ENCODE measurements around the gene IRF7.
A peak's percentile ranks its signal among the peaks of the same experiment; 100 is the strongest.

The IRF7 gene

GRCh38 chr11:620935-621814, 5.4 kb upstream of the IRF7 start:
- peaks cover 2% of the 10 kb centered on the region for H3K27me3 Mint-ChIP-seq (ENCODE audit: low read depth)
- no peak overlapping the region for H3K4me3 Mint-ChIP-seq
- H3K27ac Mint-ChIP-seq, result no peak overlapping the region
- H3K36me3 Mint-ChIP-seq (ENCODE audit: low read depth), result no peaks in the 10 kb centered on the region
- no peaks in the 10 kb centered on the region for H3K9me3 Mint-ChIP-seq
- no peak for DNase-seq (ENCODE audit: low spot score)
- H3K4me1 Mint-ChIP-seq (ENCODE audit: low read depth), result peaks cover 5% of the 10 kb centered on the region

GRCh38 chr11:620201-620600, 4.5 kb upstream of the IRF7 start:
- H3K9me3 Mint-ChIP-seq, result no peaks in the 10 kb centered on the region
- peaks cover 3% of the 10 kb centered on the region for H3K36me3 Mint-ChIP-seq (ENCODE audit: low read depth)
- H3K27ac Mint-ChIP-seq, result no peak overlapping the region
- H3K27me3 Mint-ChIP-seq (ENCODE audit: low read depth), result no peaks in the 10 kb centered on the region
- H3K4me3 Mint-ChIP-seq, result no peak overlapping the region
- no peak for DNase-seq (ENCODE audit: low spot score)
- H3K4me1 Mint-ChIP-seq (ENCODE audit: low read depth), result peaks cover 7% of the 10 kb centered on the region

GRCh38 chr11:619628-620050, 3.9 kb upstream of the IRF7 start:
- DNase-seq (ENCODE audit: low spot score), result no peak
- Mint-ChIP-seq H3K4me1 (ENCODE audit: low read depth) (peaks cover 7% of the 10 kb centered on the region), H3K9me3 (no peaks in the 10 kb centered on the region), H3K4me3 (no peak overlapping the region), H3K36me3 (ENCODE audit: low read depth) (peaks cover 3% of the 10 kb centered on the region), H3K27me3 (ENCODE audit: low read depth) (no peaks in the 10 kb centered on the region), H3K27ac (no peak overlapping the region)

GRCh38 chr11:618856-619627, 3.3 kb upstream of the IRF7 start:
- Mint-ChIP-seq H3K4me3 (no peak overlapping the region), H3K27me3 (ENCODE audit: low read depth) (no peaks in the 10 kb centered on the region), H3K36me3 (ENCODE audit: low read depth) (peaks cover 8% of the 10 kb centered on the region), H3K27ac (no peak overlapping the region), H3K9me3 (no peaks in the 10 kb centered on the region), H3K4me1 (ENCODE audit: low read depth) (peaks cover 13% of the 10 kb centered on the region)
- DNase-seq (ENCODE audit: low spot score), result no peak

GRCh38 chr11:617912-618682, 2.3 kb upstream of the IRF7 start:
- Mint-ChIP-seq H3K9me3 (no peaks in the 10 kb centered on the region), H3K4me3 (no peak overlapping the region), H3K36me3 (ENCODE audit: low read depth) (peaks cover 8% of the 10 kb centered on the region), H3K27ac (no peak overlapping the region), H3K4me1 (ENCODE audit: low read depth) (peaks cover 14% of the 10 kb centered on the region), H3K27me3 (ENCODE audit: low read depth) (no peaks in the 10 kb centered on the region)
- DNase-seq (ENCODE audit: low spot score), result no peak

GRCh38 chr11:617199-617911, 1.6 kb upstream of the IRF7 start:
- no peak overlapping the region for H3K4me3 Mint-ChIP-seq
- H3K27me3 Mint-ChIP-seq (ENCODE audit: low read depth), result no peaks in the 10 kb centered on the region
- H3K36me3 Mint-ChIP-seq (ENCODE audit: low read depth), result peaks cover 11% of the 10 kb centered on the region
- H3K9me3 Mint-ChIP-seq, result no peaks in the 10 kb centered on the region
- no peak overlapping the region for H3K27ac Mint-ChIP-seq
- DNase-seq (ENCODE audit: low spot score), result no peak
- peaks cover 14% of the 10 kb centered on the region for H3K4me1 Mint-ChIP-seq (ENCODE audit: low read depth)

DNA sequence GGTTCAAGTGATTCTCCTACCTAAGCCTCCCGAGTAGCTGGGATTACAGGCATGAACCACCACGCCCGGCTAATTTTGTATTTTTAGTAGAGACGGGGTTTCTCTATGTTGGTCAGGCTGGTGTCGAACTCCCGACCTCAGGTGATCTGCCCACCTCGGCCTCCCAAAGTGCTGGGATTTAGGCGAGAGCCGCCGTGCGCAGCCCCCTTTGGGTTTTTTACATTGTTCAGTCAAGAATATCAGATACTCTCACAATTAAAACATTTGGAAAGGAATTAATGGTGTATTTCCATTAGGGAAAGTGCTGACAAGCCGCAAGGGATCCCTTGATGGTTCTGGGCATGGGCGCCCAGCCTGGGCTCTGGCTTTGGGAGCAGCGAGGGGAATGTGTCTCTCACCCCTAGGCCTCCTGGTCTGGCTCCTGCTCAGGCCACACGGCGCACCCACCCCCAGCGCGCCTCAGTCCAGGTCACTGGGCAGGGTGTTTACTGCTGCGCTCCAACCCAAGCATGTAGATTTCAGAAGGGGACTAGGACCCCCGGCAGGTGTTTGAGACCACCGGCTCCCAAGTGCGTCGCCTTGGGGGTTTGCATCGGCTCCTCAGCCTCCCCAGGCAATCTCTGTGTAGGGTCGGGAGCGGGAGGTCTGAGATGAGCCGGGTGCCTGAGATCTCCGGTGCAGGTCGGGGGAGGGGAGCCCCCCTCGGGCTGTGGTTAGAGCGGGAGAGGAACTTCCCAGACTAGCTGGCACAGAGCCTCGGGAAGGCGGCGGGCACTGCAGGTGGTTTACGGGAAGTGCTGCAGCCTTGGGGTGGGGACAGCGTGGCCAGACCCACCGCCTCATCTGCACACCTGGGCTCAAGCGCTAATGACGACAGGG, 809 bp upstream of the IRF7 start:
- H3K9me3 Mint-ChIP-seq, result no peaks in the 10 kb centered on the region
- DNase-seq (ENCODE audit: low spot score), result no peak
- H3K36me3 Mint-ChIP-seq (ENCODE audit: low read depth), result peaks cover 16% of the 10 kb centered on the region
- no peaks in the 10 kb centered on the region for H3K27me3 Mint-ChIP-seq (ENCODE audit: low read depth)
- H3K4me1 Mint-ChIP-seq (ENCODE audit: low read depth), result peaks cover 16% of the 10 kb centered on the region
- peak overlapping the region; percentile 89 for H3K4me3 Mint-ChIP-seq
- peak overlapping the region; percentile 97 for H3K27ac Mint-ChIP-seq

DNA sequence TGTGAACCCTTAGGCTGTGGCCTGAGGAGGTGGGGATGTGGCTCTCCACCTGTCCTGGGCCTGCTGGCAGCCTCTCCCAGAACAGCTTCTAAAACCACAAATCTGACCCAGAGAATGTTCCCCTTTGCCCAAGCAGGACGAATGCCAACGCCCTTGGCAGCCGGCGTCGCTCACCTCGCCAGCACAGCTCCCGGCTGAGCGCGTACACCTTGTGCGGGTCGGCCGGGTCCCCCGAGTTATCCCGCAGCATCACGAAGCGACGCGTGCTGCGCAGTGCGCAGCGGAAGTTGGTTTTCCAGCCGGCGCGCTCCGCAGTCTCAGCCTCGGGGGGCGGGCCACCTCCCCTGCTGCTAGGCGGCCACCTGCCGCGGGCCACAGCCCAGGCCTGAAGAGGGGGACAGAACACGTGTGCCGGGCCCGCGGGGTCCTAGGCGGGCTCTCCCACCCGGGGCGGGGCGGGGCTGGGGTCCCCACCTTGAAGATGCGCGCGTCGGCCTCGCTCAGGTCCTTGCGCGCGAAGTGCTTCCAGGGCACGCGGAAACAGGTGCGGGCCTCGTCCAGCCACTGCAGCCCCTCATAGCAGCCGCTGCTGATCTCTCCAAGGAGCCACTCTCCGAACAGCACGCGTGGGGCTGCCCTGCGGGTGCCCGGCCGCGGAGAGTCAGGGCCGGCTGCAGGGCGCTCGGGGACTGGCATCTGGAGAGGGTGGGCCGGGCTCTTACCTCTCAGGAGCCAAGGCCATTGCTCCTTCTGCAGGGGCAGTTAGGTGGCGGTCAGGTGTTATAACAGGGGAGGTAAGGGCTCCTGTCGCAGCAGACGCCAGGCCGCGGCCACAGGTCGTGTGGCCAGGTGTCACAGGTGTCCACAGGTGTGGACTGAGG, 887 bp downstream of the IRF7 start:
- peaks cover 20% of the 10 kb centered on the region for H3K36me3 Mint-ChIP-seq (ENCODE audit: low read depth)
- H3K27me3 Mint-ChIP-seq (ENCODE audit: low read depth), result no peaks in the 10 kb centered on the region
- H3K4me1 Mint-ChIP-seq (ENCODE audit: low read depth), result peaks cover 16% of the 10 kb centered on the region
- no peaks in the 10 kb centered on the region for H3K9me3 Mint-ChIP-seq
- peak overlapping the region; percentile 89 for H3K4me3 Mint-ChIP-seq
- peak; percentile 15 for DNase-seq (ENCODE audit: low spot score)
- H3K27ac Mint-ChIP-seq, result peak overlapping the region; percentile 89

GRCh38 chr11:614021-614622, 1.6 kb downstream of the IRF7 start:
- Mint-ChIP-seq H3K36me3 (ENCODE audit: low read depth) (peaks cover 20% of the 10 kb centered on the region), H3K4me3 (peak overlapping the region; percentile 79), H3K27ac (peak overlapping the region; percentile 82), H3K9me3 (no peaks in the 10 kb centered on the region), H3K4me1 (ENCODE audit: low read depth) (peaks cover 16% of the 10 kb centered on the region), H3K27me3 (ENCODE audit: low read depth) (no peaks in the 10 kb centered on the region)
- no peak for DNase-seq (ENCODE audit: low spot score)

- no peaks in the 10 kb centered on the region for H3K27me3 Mint-ChIP-seq (ENCODE audit: low read depth)
- peak overlapping the region; percentile 82 for H3K27ac Mint-ChIP-seq
- H3K36me3 Mint-ChIP-seq (ENCODE audit: low read depth), result peaks cover 21% of the 10 kb centered on the region
- peaks cover 16% of the 10 kb centered on the region for H3K4me1 Mint-ChIP-seq (ENCODE audit: low read depth)
- peak overlapping the region; percentile 79 for H3K4me3 Mint-ChIP-seq
- no peaks in the 10 kb centered on the region for H3K9me3 Mint-ChIP-seq
- DNase-seq (ENCODE audit: low spot score), result peak; percentile 49
Observed at GRCh38 chr11:613369-613968, 2.3 kb downstream of the IRF7 start.

- DNase-seq (ENCODE audit: low spot score), result no peak
- peaks cover 16% of the 10 kb centered on the region for H3K4me1 Mint-ChIP-seq (ENCODE audit: low read depth)
- peaks cover 26% of the 10 kb centered on the region for H3K36me3 Mint-ChIP-seq (ENCODE audit: low read depth)
- no peak overlapping the region for H3K27ac Mint-ChIP-seq
- no peaks in the 10 kb centered on the region for H3K27me3 Mint-ChIP-seq (ENCODE audit: low read depth)
- no peaks in the 10 kb centered on the region for H3K9me3 Mint-ChIP-seq
- H3K4me3 Mint-ChIP-seq, result no peak overlapping the region
Observed at GRCh38 chr11:612961-613300, 2.8 kb downstream of the IRF7 start.

Data from T-helper 2 cell treated with Interferon-gamma antibody and Interleukin-4, amounts not matched to agents 5 μg/mL and 100 μg/mL, for 36 hours (primary cell).